ENCODE data around the gene NOP10.
A peak's percentile ranks its signal among the peaks of the same experiment; 100 is the strongest.
"Not testable (repeated sequence)": the region's sequence is repeated elsewhere in the genome, so short reads cannot be mapped to it uniquely, and the experiment has no call there.

Gene NOP10

GRCh38 chr15:34358948-34359347, 16.0 kb upstream of the NOP10 start:
- no peak for DNase-seq (ENCODE audit: low read depth)

- no peak for DNase-seq (ENCODE audit: low read depth)
These were observed 15.4 kb upstream of the NOP10 start for GRCh38 chr15:34358367-34358766.

- no peak for DNase-seq (ENCODE audit: low read depth)
These were observed 14.7 kb upstream of the NOP10 start for GRCh38 chr15:34357653-34358052.

GRCh38 chr15:34355241-34355640, 12.3 kb upstream of the NOP10 start:
- DNase-seq (ENCODE audit: low read depth), result no peak

- DNase-seq (ENCODE audit: low read depth), result no peak
These were observed 11.3 kb upstream of the NOP10 start for GRCh38 chr15:34354286-34354685.

GRCh38 chr15:34353627-34354026, 10.7 kb upstream of the NOP10 start:
- no peak for DNase-seq (ENCODE audit: low read depth)

GRCh38 chr15:34352996-34353395, 10.1 kb upstream of the NOP10 start:
- not testable (repeated sequence) for DNase-seq (ENCODE audit: low read depth)

GRCh38 chr15:34349769-34350168, 6.8 kb upstream of the NOP10 start:
- no peak for DNase-seq (ENCODE audit: low read depth)

- no peak for DNase-seq (ENCODE audit: low read depth)
These were observed 5.9 kb upstream of the NOP10 start for GRCh38 chr15:34348735-34349300.

GRCh38 chr15:34347951-34348638, 5.2 kb upstream of the NOP10 start:
- DNase-seq (ENCODE audit: low read depth), result no peak

GRCh38 chr15:34342213-34342736, 661 bp downstream of the NOP10 start:
- not testable (repeated sequence) for DNase-seq (ENCODE audit: low read depth)

GRCh38 chr15:34341381-34342212, 1.3 kb downstream of the NOP10 start:
- DNase-seq (ENCODE audit: low read depth), result no peak

- no peak for DNase-seq (ENCODE audit: low read depth)
These were observed 3.0 kb downstream of the NOP10 start for GRCh38 chr15:34339946-34340345.

- DNase-seq (ENCODE audit: low read depth), result no peak
These were observed 4.6 kb downstream of the NOP10 start for GRCh38 chr15:34338347-34338746.

- peak; percentile 84 for DNase-seq (ENCODE audit: low read depth)
These were observed 5.2 kb downstream of the NOP10 start, which contains the start of gene SLC12A6 for GRCh38 chr15:34337557-34338306. SLC12A6 (minus strand) TSS chr15:34337781; CDS start chr15:34336680, 1,101 bp downstream.

- DNase-seq (ENCODE audit: low read depth), result no peak
These were observed 5.9 kb downstream of the NOP10 start for GRCh38 chr15:34336991-34337556.

- no peak for DNase-seq (ENCODE audit: low read depth)
These were observed 6.5 kb downstream of the NOP10 start for GRCh38 chr15:34336231-34336990.

GRCh38 chr15:34335176-34336032, 7.5 kb downstream of the NOP10 start:
- DNase-seq (ENCODE audit: low read depth), result no peak

GRCh38 chr15:34334672-34335071, 8.3 kb downstream of the NOP10 start:
- no peak for DNase-seq (ENCODE audit: low read depth)

- no peak for DNase-seq (ENCODE audit: low read depth)
These were observed 10.3 kb downstream of the NOP10 start for GRCh38 chr15:34332553-34333120.

Data from T-helper 22 cell (primary cell).